Forelimb muscle (tissue), 1 donor: Measurements from ENCODE around the gene CCDC66. TPM values are rescaled to one million over a fixed set of nuclear protein-coding genes. Genes with fewer than 3 reads are reported as not detected.

Source experiments
- DNase-seq: peaks from one replicate; pipeline ENCODE4 v3.0.0-alpha.2; 2013; ENCODE audit warnings: low read depth
- polyA plus RNA-seq: library from polyadenylated mRNA; unstranded; fragments of 120-200 nt; gene quantifications from one replicate; pipeline ENCODE4 v1.2.1, GENCODE V29; 2013; ENCODE audit not compliant: insufficient read length

Gene CCDC66
- polyA plus RNA-seq, 1 donor, result 19.0 TPM

DNA sequence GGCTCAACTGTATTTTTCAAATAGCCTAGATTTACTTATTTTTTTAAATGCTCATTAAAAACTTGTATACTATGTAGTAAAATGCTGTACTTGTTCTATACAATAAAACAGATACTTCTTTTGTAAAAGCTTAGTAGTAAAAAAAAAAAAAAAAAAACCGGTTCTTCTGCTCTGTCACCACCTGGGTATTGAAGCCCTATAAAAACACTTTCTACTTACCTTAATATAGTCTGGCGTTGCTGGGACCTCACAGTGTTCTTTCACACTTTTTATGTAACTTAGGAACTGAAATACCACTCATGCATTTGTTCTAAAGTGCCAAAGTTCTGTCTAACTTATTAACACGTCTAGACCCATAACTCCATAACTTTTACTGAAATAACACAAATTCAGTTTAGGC, 64.7 kb downstream of the CCDC66 start:
- DNase-seq, result no peak

DNA sequence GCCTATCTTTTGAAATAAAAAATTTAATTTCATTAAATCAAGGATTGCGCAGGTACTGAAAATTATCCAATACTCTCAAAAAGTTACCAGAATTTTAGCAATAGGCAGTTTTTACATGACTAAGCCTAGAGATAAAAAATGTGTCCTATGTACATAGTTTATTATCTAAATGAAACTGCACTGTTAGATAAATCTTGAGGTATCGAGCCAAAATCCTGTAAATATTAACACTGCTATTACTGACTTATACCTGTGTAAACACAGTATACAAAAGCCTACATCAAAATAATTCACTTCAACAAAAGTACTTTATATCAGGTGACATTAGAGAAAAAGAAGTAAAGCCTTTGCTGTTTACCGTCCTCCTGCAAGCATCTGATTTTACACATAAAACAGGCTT, 65.4 kb downstream of the CCDC66 start:
- no peak for DNase-seq

- no peak for DNase-seq
Observed at GRCh38 chr3:56624725-56625124, 67.8 kb downstream of the CCDC66 start.

DNA sequence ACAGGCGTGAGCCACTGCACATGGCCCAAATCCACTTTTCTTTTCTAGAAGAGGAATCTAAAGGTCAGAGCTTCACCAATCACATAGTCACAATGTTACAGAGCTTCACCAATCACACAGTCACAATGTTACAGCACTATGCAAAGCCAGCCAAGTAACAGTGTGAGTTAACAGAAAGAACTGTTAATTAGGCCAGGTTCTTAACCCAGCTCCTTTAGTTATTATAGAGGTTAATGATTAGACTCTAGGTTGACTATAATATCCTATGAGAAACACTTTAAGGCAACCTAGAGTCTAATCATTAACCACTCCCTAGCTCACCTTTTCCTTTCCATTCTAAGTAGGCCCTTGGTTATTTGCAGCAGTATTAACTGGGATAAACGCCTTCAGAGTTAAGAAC, 72.1 kb downstream of the CCDC66 start:
- no peak for DNase-seq

DNA sequence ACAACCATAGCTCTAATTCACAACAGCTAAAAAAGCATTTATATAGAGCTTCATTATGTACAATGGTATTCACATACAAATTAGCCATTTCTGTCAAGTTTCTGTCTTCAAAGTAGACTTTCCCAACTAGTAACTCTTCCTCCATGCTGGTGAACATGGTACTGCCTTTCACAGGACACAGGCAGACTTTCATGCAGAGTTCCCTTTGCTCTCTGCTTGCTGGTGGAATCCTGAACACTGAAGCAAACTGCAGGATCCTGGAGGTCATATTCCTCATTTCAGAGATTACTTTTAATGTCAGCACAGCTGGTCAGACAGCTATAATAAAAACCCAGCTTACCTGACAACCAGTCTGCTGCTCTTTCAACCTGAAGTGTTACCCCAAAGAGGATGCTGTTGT, 72.5 kb downstream of the CCDC66 start:
- DNase-seq, result no peak

DNA sequence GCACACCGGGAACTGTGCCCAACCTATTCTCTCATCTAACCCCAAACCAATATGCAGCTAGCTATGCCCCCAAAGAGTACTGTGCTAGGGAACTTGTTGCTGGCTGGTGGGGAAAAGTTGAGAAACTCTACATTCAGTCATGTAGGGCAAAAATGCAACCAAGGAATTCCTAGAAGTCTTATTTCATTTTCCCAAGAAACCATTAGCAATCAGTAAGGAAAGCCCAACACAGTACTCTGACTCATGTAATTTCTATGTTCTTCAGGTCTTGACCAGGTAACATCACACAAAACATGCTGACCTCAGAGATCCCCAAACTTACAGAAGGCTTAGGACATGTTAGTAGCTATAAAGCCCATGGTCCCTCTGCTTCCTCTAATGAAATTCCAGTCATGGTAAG, 74.0 kb downstream of the CCDC66 start:
- no peak for DNase-seq

GRCh38 chr3:56633181-56633580, 76.2 kb downstream of the CCDC66 start:
- DNase-seq, result no peak

DNA sequence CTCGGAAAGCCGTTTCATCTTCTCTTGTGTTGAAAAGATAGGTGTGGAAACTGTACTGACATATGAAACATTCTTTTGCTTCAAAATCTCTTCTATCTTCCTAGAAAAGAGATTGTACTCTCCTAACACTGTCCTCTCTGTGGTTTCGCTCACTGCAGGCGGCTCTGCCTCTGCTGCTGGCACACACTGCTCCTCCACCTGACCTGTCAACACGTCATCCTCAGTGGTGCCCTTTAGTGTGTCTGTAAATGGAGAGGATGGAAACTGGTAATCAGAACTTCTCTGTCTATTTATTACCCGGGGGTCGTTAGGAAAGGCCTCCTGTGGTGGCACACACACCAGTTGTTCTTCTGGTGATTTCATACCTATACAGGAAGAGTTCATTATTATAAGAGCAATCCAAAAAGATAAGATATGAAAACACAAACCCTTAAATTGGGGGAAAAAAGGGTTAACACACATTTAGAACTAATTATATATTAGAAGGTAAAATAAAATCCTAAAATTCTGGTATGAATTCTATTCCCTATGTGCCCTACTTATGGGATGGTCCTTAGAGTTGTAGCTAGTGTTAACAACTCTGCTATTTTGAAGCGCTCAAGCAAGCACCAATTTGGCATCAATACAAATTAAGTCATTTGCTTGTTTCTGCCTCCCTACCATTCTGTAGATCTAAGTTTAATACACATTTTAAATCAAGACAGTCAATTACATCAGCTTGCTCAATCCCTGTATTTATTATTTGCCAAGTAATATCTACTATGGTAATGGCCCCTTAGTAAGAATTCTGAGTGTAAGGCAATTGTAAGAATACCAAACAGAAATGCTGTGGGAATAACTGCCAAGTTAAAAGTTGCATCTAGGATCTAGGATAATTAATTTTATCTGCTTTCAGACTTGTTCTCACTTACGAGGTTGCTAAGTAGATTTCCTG, 76.9 kb downstream of the CCDC66 start:
- DNase-seq, result no peak

DNA sequence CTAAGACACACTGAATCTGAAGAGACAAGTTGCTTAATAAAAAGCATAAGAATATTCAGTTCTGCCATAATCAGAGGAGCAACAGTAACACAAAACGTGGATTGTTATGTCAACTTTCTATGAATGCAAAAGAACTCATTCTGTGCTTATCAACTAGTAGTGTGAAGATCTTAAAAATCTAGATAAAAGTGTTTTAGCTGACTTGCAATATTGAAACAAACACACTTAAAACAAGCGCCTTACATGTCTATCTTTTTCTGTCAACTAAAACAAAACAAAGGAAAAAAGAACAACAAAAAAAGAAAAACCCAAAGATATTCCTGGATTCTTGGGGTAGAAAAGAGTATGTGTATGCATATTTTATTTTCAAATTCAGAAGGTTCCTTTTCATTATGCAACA, 88.4 kb downstream of the CCDC66 start:
- DNase-seq, result no peak

DNA sequence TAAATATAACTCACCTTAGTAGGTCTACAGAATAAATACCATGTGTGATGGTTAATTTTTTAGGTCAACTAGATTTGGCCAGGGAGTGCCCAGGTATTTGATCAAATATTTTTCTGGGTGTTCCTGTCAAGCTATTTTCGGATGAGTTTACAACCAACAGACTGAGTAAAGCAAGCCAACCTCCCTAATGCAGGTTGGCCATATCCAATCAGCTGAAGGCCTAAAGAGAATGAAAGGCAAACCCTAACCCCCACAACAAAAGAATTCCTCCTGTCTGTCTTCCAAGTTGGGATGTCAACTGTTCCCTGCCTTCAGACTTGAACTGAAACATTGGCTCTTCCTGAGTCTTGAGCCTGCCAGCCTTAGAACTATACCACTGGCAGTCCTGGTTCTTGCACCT, 97.5 kb downstream of the CCDC66 start:
- DNase-seq, result no peak

DNA sequence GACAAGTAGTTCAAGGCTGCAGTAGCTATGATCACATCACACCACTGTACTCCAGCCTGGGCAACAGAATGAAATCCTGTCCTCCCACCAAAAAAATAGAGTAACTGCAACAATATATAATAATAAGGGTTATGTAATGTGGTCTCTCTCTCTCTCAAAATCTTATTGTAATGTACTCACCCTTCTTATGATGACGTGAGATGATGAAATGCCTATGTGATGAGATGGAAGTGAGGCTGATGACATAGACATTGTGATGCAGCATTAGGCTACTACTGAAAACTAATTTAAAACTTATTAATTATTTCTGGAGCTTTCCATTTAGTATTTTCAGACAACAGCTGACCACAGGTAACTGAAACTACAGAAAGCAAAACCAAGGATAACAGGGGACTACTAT, 98.7 kb downstream of the CCDC66 start:
- DNase-seq, result no peak

GRCh38 chr3:56664823-56665222, 107.8 kb downstream of the CCDC66 start:
- DNase-seq, result no peak

DNA sequence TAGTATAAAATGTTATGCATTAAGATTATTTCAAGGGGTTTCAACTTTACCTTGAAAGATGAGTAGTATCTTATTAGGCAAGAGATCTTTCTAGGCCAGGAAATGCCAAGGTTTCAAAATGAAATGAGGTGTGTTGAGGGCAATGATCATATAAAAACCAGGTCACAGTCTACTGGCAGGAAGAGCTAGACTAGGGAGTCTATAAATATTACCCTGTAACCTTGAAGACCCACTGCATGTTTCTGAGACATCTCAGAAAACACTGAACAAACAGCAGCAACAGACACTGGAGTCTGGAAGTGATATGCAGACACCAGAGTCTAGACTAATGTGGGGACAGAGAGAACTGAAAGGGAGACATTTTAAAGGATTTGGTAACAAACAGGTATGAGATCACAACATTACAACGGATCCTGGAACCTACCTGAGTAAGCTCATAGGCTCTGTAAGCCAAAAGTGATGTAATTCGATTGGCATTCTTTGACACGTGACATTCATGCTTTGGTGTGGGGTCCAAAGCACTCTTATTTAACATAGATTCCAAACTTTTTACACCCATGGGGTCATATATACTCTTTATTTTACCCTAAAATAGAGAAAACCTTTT, 111.1 kb downstream of the CCDC66 start:
- no peak for DNase-seq

Other genes starting within 250 kb of the CCDC66 start
- gene ERC2, start 88.7 kb upstream of the CCDC66 start, polyA plus RNA-seq, result 1.2 TPM
- 36.9 TPM for gene TASOR, start 126.1 kb downstream of the CCDC66 start, polyA plus RNA-seq
- gene ARHGEF3, start 244.8 kb downstream of the CCDC66 start, polyA plus RNA-seq, result 29.1 TPM